ENCODE data around the gene GNB1L. TPM values are rescaled to one million over a fixed set of nuclear protein-coding genes. Genes with fewer than 3 reads are reported as not detected.

Gene GNB1L
- total RNA-seq, 4 donors from 2014 or later = 4.6 to 8.7 (median 6.8) TPM

- H3K9me3 ChIP-seq = peaks cover 0 to 3% (median 0%) of the 10 kb centered on the region in 4 donors
- no peak for DNase-seq (ENCODE audit: extremely low spot score)
- H3K4me1 ChIP-seq = peaks cover 22 to 42% (median 26%) of the 10 kb centered on the region in 4 donors
- H3K36me3 ChIP-seq = peaks cover 8 to 27% (median 24%) of the 10 kb centered on the region in 4 donors
- 96% methylated on average over 7 of the region's 9 CpGs for WGBS
- no peak overlapping the region for H3K27ac ChIP-seq (replicated peaks in 1 of 4)
- intact Hi-C loops (cut with DNase I) = loop anchor here (10.0 kb wide), 1 partner anchor 82 kb away; the partner anchor contains the start of gene TBX1
- no peak for TF ChIP-seq POLR2A (IDR thresholded peaks at IDR 0.05; ENCODE audit: low read depth)
- no peaks in the 10 kb centered on the region for H3K27me3 ChIP-seq
- no peak overlapping the region for H3K4me3 ChIP-seq
These were observed 7.9 kb downstream of the GNB1L start for GRCh38 chr22:19846620-19847344.

GRCh38 chr22:19845054-19845722 lies 9.5 kb downstream of the GNB1L start:
- Histone ChIP-seq H3K9me3 (peaks cover 0 to 3% (median 0%) of the 10 kb centered on the region in 4 donors), H3K4me3 (no peak overlapping the region), H3K36me3 (peaks cover 0 to 11% (median 8%) of the 10 kb centered on the region in 4 donors), H3K27ac (replicated peaks in 1 of 4) (peak overlapping the region in 2 of 4 donors; percentile 44 to 65), H3K4me1 (peaks cover 22 to 35% (median 26%) of the 10 kb centered on the region in 4 donors), H3K27me3 (no peaks in the 10 kb centered on the region)
- TF ChIP-seq POLR2AphosphoS5 (IDR thresholded peaks at IDR 0.05) (no peak), CTCF (IDR thresholded peaks at IDR 0.05) (no peak), POLR2A (IDR thresholded peaks at IDR 0.05; ENCODE audit: low read depth) (no peak), EP300 (IDR thresholded peaks at IDR 0.05) (no peak)
- 79% methylated on average over 6 of the region's 8 CpGs for WGBS
- no peak for DNase-seq (ENCODE audit: extremely low spot score)
- intact Hi-C loops (cut with DNase I) = loop anchor here (10.0 kb wide), 1 partner anchor 80 kb away; the partner anchor contains the start of gene TBX1

- TF ChIP-seq CTCF (IDR thresholded peaks at IDR 0.05) = peak in 1 of 3 experiments; percentile 6
- no peak for TF ChIP-seq EP300 (IDR thresholded peaks at IDR 0.05)
- no peak for TF ChIP-seq POLR2A (IDR thresholded peaks at IDR 0.05; ENCODE audit: low read depth)
- peak in 1 of 2 donors; percentile 15 for TF ChIP-seq POLR2AphosphoS5 (IDR thresholded peaks at IDR 0.05)
- H3K36me3 ChIP-seq = peaks cover 0 to 7% (median 2%) of the 10 kb centered on the region in 4 donors
- H3K9me3 ChIP-seq = peaks cover 0 to 3% (median 0%) of the 10 kb centered on the region in 4 donors
- H3K4me1 ChIP-seq = peaks cover 22 to 32% (median 26%) of the 10 kb centered on the region in 4 donors
- H3K27me3 ChIP-seq = no peaks in the 10 kb centered on the region
- H3K27ac ChIP-seq (replicated peaks in 1 of 4) = peak overlapping the region in 3 of 4 donors; percentile 63 to 66 (median 65)
- no peak overlapping the region for H3K4me3 ChIP-seq
- no peak for DNase-seq (ENCODE audit: extremely low spot score)
- intact Hi-C loops (cut with DNase I) = loop anchor here (10.0 kb wide), 1 partner anchor 80 kb away; the partner anchor contains the start of gene TBX1
- WGBS = 59% methylated on average over 3 of the region's 18 CpGs
These were observed 10.2 kb downstream of the GNB1L start for GRCh38 chr22:19844377-19845053.

GRCh38 chr22:19843857-19844376 lies 10.8 kb downstream of the GNB1L start:
- peaks cover 0 to 7% (median 2%) of the 10 kb centered on the region in 4 donors for H3K36me3 ChIP-seq
- no peaks in the 10 kb centered on the region for H3K27me3 ChIP-seq
- H3K9me3 ChIP-seq = peaks cover 0 to 3% (median 0%) of the 10 kb centered on the region in 4 donors
- no peak overlapping the region for H3K4me3 ChIP-seq
- H3K4me1 ChIP-seq = peaks cover 22 to 32% (median 26%) of the 10 kb centered on the region in 4 donors
- peak overlapping the region in 3 of 4 donors; percentile 63 to 66 (median 65) for H3K27ac ChIP-seq (replicated peaks in 1 of 4)
- no peak for DNase-seq (ENCODE audit: extremely low spot score)
- WGBS = 73% methylated on average over 6 of the region's 11 CpGs
- TF ChIP-seq POLR2AphosphoS5 (IDR thresholded peaks at IDR 0.05) (no peak), CTCF (IDR thresholded peaks at IDR 0.05) (no peak), POLR2A (IDR thresholded peaks at IDR 0.05; ENCODE audit: low read depth) (no peak), EP300 (IDR thresholded peaks at IDR 0.05) (no peak)
- intact Hi-C loops (cut with DNase I) = loop anchor here (10.0 kb wide), 1 partner anchor 79 kb away; the partner anchor contains the start of gene TBX1

Measured in esophagus muscularis mucosa (tissue), 4 donors.